Thyroid gland (tissue), 4 donors: ENCODE results near the gene PDGFRB. TPM values are rescaled to one million over a fixed set of nuclear protein-coding genes. Genes with fewer than 3 reads are reported as not detected.
A peak's percentile ranks its signal among the peaks of the same experiment; 100 is the strongest.

Experiments used
- DNase-seq, 2 donors: peaks; one replicate each; pipeline ENCODE4 v3.0.0-alpha.2; 2019
- H3K27ac ChIP-seq, 3 donors: fragments of 200-600 bp; sonication (generic); 1 replicate in 2 of 3; 2 replicates in 1 of 3; pipeline ENCODE4 v1.5.1; 2016 to 2019; ENCODE audit warnings: mild to moderate bottlenecking in 1 of 3, moderate library complexity in 1 of 3
- H3K27me3 ChIP-seq: fragments of 200-600 bp; sonication (generic); one replicate; pipeline ENCODE4 v1.5.1; 2019
- H3K36me3 ChIP-seq, 2 donors: fragments of 200-600 bp; sonication (generic); one replicate each; pipeline ENCODE4 v1.5.1; 2016 to 2019
- H3K4me1 ChIP-seq, 2 donors: fragments of 200-600 bp; sonication (generic); one replicate each; pipeline ENCODE4 v1.5.1; 2017 to 2019
- H3K4me3 ChIP-seq, 3 donors: fragments of 200-600 bp; sonication (generic); replicated peaks in 1 of 3; 1 replicate in 2 of 3; 2 replicates in 1 of 3; pipeline ENCODE4 v1.5.1; 2016; ENCODE audit warnings: mild to moderate bottlenecking in 1 of 3
- H3K9me3 ChIP-seq: fragments of 200-600 bp; sonication (generic); one replicate; pipeline ENCODE4 v1.5.1; 2017
- CTCF ChIP-seq, 6 experiments: fragments of 200-600 bp in 3 of 6; fragments of 450-650 bp in 3 of 6; sonication (generic) in 3 of 6; IDR thresholded peaks; one replicate each; pipeline ENCODE4 v1.5.1; 2016 to 2019; ENCODE audit warnings: antibody characterized with exemption in 6 of 6, mild to moderate bottlenecking in 2 of 6, inconsistent platforms in 1 of 6, moderate library complexity in 1 of 6
- POLR2A ChIP-seq, 2 donors: fragments of 450-650 bp; IDR thresholded peaks; one replicate each; pipeline ENCODE4 v1.6.1; 2017; ENCODE audit warnings: antibody characterized with exemption in 2 of 2, mild to moderate bottlenecking in 2 of 2, moderate library complexity in 1 of 2
- WGBS, 2 donors: methylation state at CpG; one replicate each; pipeline ENCODE4 v1.1.5; 2017; 5-methylcytosine and 5-hydroxymethylcytosine counted together
- intact Hi-C: fragments of 100-400 bp; cut with DNase I; formaldehyde crosslinking; loops from one replicate; pipeline ENCODE4 v1.15.1; 2023
- total RNA-seq, 4 donors: library from RNA; depleted of rRNA; stranded (reverse); fragments of >200 nt; gene quantifications; one replicate each; pipeline ENCODE4 v1.2.3, GENCODE V29; 2016

PDGFRB gene
- total RNA-seq, 4 donors from 2014 or later = 47.3 to 108 (median 84.8) TPM

- H3K36me3 ChIP-seq = no peaks in the 10 kb centered on the region
- TF ChIP-seq CTCF (IDR thresholded peaks at IDR 0.05) = no peak
- no peak for TF ChIP-seq POLR2A (IDR thresholded peaks at IDR 0.05)
- H3K9me3 ChIP-seq = no peaks in the 10 kb centered on the region
- WGBS, 2 donors = 67 to 73% methylated on average over 11 to 14 of the region's 14 CpGs
- no peak for DNase-seq
- H3K27ac ChIP-seq = peak overlapping the region in 2 of 3 donors; percentile 46 to 63
- H3K4me1 ChIP-seq = peaks cover 0 to 6% of the 10 kb centered on the region in 2 donors
- H3K4me3 ChIP-seq = no peak overlapping the region
- no peaks in the 10 kb centered on the region for H3K27me3 ChIP-seq
- intact Hi-C loops = no loop called here
Observed at GRCh38 chr5:150146862-150147601, 8.6 kb downstream of the PDGFRB start.

GRCh38 chr5:150146235-150146634 is 9.4 kb downstream of the PDGFRB start:
- H3K9me3 ChIP-seq = no peaks in the 10 kb centered on the region
- 80 to 90% methylated on average over 5 of the region's 5 CpGs for WGBS, 2 donors
- no peaks in the 10 kb centered on the region for H3K36me3 ChIP-seq
- no peaks in the 10 kb centered on the region for H3K27me3 ChIP-seq
- intact Hi-C loops = no loop called here
- TF ChIP-seq POLR2A (IDR thresholded peaks at IDR 0.05) (no peak), CTCF (IDR thresholded peaks at IDR 0.05) (no peak)
- H3K4me1 ChIP-seq = peaks cover 0 to 12% of the 10 kb centered on the region in 2 donors
- no peak overlapping the region for H3K4me3 ChIP-seq
- no peak for DNase-seq
- peak overlapping the region in 2 of 3 donors; percentile 46 to 63 for H3K27ac ChIP-seq

- DNase-seq = no peak
- no peak overlapping the region for H3K4me3 ChIP-seq
- H3K36me3 ChIP-seq = no peaks in the 10 kb centered on the region
- 47 to 56% methylated on average over 4 of the region's 4 CpGs for WGBS, 2 donors
- H3K27me3 ChIP-seq = no peaks in the 10 kb centered on the region
- H3K27ac ChIP-seq = peak overlapping the region in 2 of 3 donors; percentile 52 to 63
- peaks cover 0 to 21% of the 10 kb centered on the region in 2 donors for H3K4me1 ChIP-seq
- no peaks in the 10 kb centered on the region for H3K9me3 ChIP-seq
- intact Hi-C loops = no loop called here
- TF ChIP-seq POLR2A (IDR thresholded peaks at IDR 0.05) = no peak
- no peak for TF ChIP-seq CTCF (IDR thresholded peaks at IDR 0.05)
Observed at GRCh38 chr5:150144879-150145278, 10.8 kb downstream of the PDGFRB start.

- no peaks in the 10 kb centered on the region for H3K9me3 ChIP-seq
- DNase-seq = no peak
- H3K27me3 ChIP-seq = no peaks in the 10 kb centered on the region
- peaks cover 3 to 26% of the 10 kb centered on the region in 2 donors for H3K4me1 ChIP-seq
- no peaks in the 10 kb centered on the region for H3K36me3 ChIP-seq
- no peak for TF ChIP-seq POLR2A (IDR thresholded peaks at IDR 0.05)
- no peak for TF ChIP-seq CTCF (IDR thresholded peaks at IDR 0.05)
- peak overlapping the region; percentile 54 to 73 (median 68) for H3K27ac ChIP-seq
- WGBS, 2 donors = 59 to 73% methylated on average over 12 to 14 of the region's 14 CpGs
- intact Hi-C loops = no loop called here
- no peak overlapping the region for H3K4me3 ChIP-seq
Observed at GRCh38 chr5:150144246-150144801, 11.3 kb downstream of the PDGFRB start.
